ENCODE data around the gene PCSK5. TPM values are rescaled to one million over a fixed set of nuclear protein-coding genes. Genes with fewer than 3 reads are reported as not detected.

PCSK5 gene
- total RNA-seq, 5 donors from 2014 or later (not counting 1 experiment from before 2014, with no cell fraction given): 9.1 to 24.1 (median 12.7) TPM

- ChIA-PET CTCF (no interaction called here), POLR2A (no interaction called here)
- Mint-ChIP-seq H3K4me1 (peaks cover 24 to 48% (median 27%) of the 10 kb centered on the region in 3 donors), H3K27ac (no peak overlapping the region), H3K36me3 (peaks cover 33% of the 10 kb centered on the region), H3K9me3 (no peaks in the 10 kb centered on the region), H3K4me3 (no peak overlapping the region), H3K27me3 (no peaks in the 10 kb centered on the region)
- no CpG with 5 or more reads among the region's 2 CpGs for WGBS (ENCODE audit: insufficient coverage)
- no peaks in the 10 kb centered on the region for H3K9me3 ChIP-seq
- H3K4me1 ChIP-seq (ENCODE audit: control insufficient read depth in 1 of 2, extremely low read depth in 1 of 2, insufficient read depth in 2 of 2, low read length in 2 of 2): peaks cover 3 to 19% of the 10 kb centered on the region in 2 experiments
- H3K27ac ChIP-seq (ENCODE audit: low read length): no peak overlapping the region
- no peaks in the 10 kb centered on the region for H3K36me3 ChIP-seq (ENCODE audit: control insufficient read depth in 2 of 2, extremely low read depth in 1 of 2, insufficient read depth in 1 of 2, low read length in 1 of 2)
- H3K27me3 ChIP-seq (replicated peaks in 1 of 2; ENCODE audit: control insufficient read depth in 2 of 2, extremely low read depth in 1 of 2, insufficient read depth in 2 of 2, low read length in 1 of 2): no peaks in the 10 kb centered on the region
- DNase-seq (no peak), ATAC-seq (replicated peaks in 1 of 4) (no peak)
- no peak overlapping the region for H3K4me3 ChIP-seq (ENCODE audit: control insufficient read depth in 1 of 2, extremely low read depth in 1 of 2, low read length in 1 of 2)
Observed at GRCh38 chr9:76036762-76037161, 146.3 kb downstream of the PCSK5 start.

GRCh38 chr9:76037587-76038225 is 147.2 kb downstream of the PCSK5 start:
- no peaks in the 10 kb centered on the region for H3K27me3 ChIP-seq (replicated peaks in 1 of 2; ENCODE audit: control insufficient read depth in 2 of 2, extremely low read depth in 1 of 2, insufficient read depth in 2 of 2, low read length in 1 of 2)
- peaks cover 33% of the 10 kb centered on the region for H3K36me3 Mint-ChIP-seq
- H3K9me3 Mint-ChIP-seq: no peaks in the 10 kb centered on the region
- ATAC-seq (replicated peaks in 1 of 4): no peak
- no peaks in the 10 kb centered on the region for H3K27me3 Mint-ChIP-seq
- no peak overlapping the region for H3K27ac Mint-ChIP-seq
- no peak overlapping the region for H3K27ac ChIP-seq (ENCODE audit: low read length)
- H3K4me3 ChIP-seq (ENCODE audit: control insufficient read depth in 1 of 2, extremely low read depth in 1 of 2, low read length in 1 of 2): no peak overlapping the region
- H3K4me3 Mint-ChIP-seq: no peak overlapping the region
- peaks cover 14 to 39% (median 17%) of the 10 kb centered on the region in 3 donors for H3K4me1 Mint-ChIP-seq
- ChIA-PET POLR2A (no interaction called here), CTCF (no interaction called here)
- no peaks in the 10 kb centered on the region for H3K36me3 ChIP-seq (ENCODE audit: control insufficient read depth in 2 of 2, extremely low read depth in 1 of 2, insufficient read depth in 1 of 2, low read length in 1 of 2)
- no CpG with 5 or more reads among the region's 9 CpGs for WGBS (ENCODE audit: insufficient coverage)
- peaks cover 3 to 10% of the 10 kb centered on the region in 2 experiments for H3K4me1 ChIP-seq (ENCODE audit: control insufficient read depth in 1 of 2, extremely low read depth in 1 of 2, insufficient read depth in 2 of 2, low read length in 2 of 2)
- DNase-seq: no peak
- H3K9me3 ChIP-seq: no peaks in the 10 kb centered on the region

- DNase-seq: no peak
- peaks cover 9 to 35% (median 13%) of the 10 kb centered on the region in 3 donors for H3K4me1 Mint-ChIP-seq
Observed at GRCh38 chr9:76038431-76038830, 148.0 kb downstream of the PCSK5 start.

GRCh38 chr9:76044266-76044819 is 153.9 kb downstream of the PCSK5 start:
- no peaks in the 10 kb centered on the region for H3K27me3 ChIP-seq (replicated peaks in 1 of 2; ENCODE audit: control insufficient read depth in 2 of 2, extremely low read depth in 1 of 2, insufficient read depth in 2 of 2, low read length in 1 of 2)
- ATAC-seq (replicated peaks in 1 of 4) (no peak), DNase-seq (no peak)
- Mint-ChIP-seq H3K36me3 (peaks cover 7% of the 10 kb centered on the region), H3K27ac (no peak overlapping the region), H3K4me3 (no peak overlapping the region), H3K4me1 (peaks cover 0 to 13% (median 0%) of the 10 kb centered on the region in 3 donors), H3K9me3 (no peaks in the 10 kb centered on the region), H3K27me3 (no peaks in the 10 kb centered on the region)
- ChIA-PET CTCF (interaction anchor here (0.5 to 0.6 kb wide), 2 partner anchors 43 to 1040 kb away, joined by 3 read pairs; no protein-coding TSS in a partner anchor), POLR2A (no interaction called here)
- no peaks in the 10 kb centered on the region for H3K4me1 ChIP-seq (ENCODE audit: control insufficient read depth in 1 of 2, extremely low read depth in 1 of 2, insufficient read depth in 2 of 2, low read length in 2 of 2)
- H3K9me3 ChIP-seq: no peaks in the 10 kb centered on the region
- no peaks in the 10 kb centered on the region for H3K36me3 ChIP-seq (ENCODE audit: control insufficient read depth in 2 of 2, extremely low read depth in 1 of 2, insufficient read depth in 1 of 2, low read length in 1 of 2)
- H3K4me3 ChIP-seq (ENCODE audit: control insufficient read depth in 1 of 2, extremely low read depth in 1 of 2, low read length in 1 of 2): no peak overlapping the region
- H3K27ac ChIP-seq (ENCODE audit: low read length): no peak overlapping the region
- WGBS (ENCODE audit: insufficient coverage): 77% methylated on average over 2 of the region's 3 CpGs

More at GRCh38 chr9:76038431-76038830, 148.0 kb downstream of the PCSK5 start:
- CTCF ChIA-PET: no interaction called here
- ATAC-seq (replicated peaks in 1 of 4): no peak
- Mint-ChIP-seq H3K9me3 (no peaks in the 10 kb centered on the region), H3K27ac (no peak overlapping the region), H3K4me3 (no peak overlapping the region), H3K27me3 (no peaks in the 10 kb centered on the region), H3K36me3 (peaks cover 33% of the 10 kb centered on the region)
- POLR2A ChIA-PET: no interaction called here
- no peaks in the 10 kb centered on the region for H3K36me3 ChIP-seq (ENCODE audit: control insufficient read depth in 2 of 2, extremely low read depth in 1 of 2, insufficient read depth in 1 of 2, low read length in 1 of 2)
- H3K27me3 ChIP-seq (replicated peaks in 1 of 2; ENCODE audit: control insufficient read depth in 2 of 2, extremely low read depth in 1 of 2, insufficient read depth in 2 of 2, low read length in 1 of 2): no peaks in the 10 kb centered on the region
- no CpG with 5 or more reads among the region's 2 CpGs for WGBS (ENCODE audit: insufficient coverage)
- H3K9me3 ChIP-seq: no peaks in the 10 kb centered on the region
- peaks cover 3 to 5% of the 10 kb centered on the region in 2 experiments for H3K4me1 ChIP-seq (ENCODE audit: control insufficient read depth in 1 of 2, extremely low read depth in 1 of 2, insufficient read depth in 2 of 2, low read length in 2 of 2)
- H3K4me3 ChIP-seq (ENCODE audit: control insufficient read depth in 1 of 2, extremely low read depth in 1 of 2, low read length in 1 of 2): no peak overlapping the region
- no peak overlapping the region for H3K27ac ChIP-seq (ENCODE audit: low read length)

- Histone ChIP-seq H3K27ac (ENCODE audit: low read length) (no peak overlapping the region), H3K9me3 (no peaks in the 10 kb centered on the region), H3K36me3 (ENCODE audit: control insufficient read depth in 2 of 2, extremely low read depth in 1 of 2, insufficient read depth in 1 of 2, low read length in 1 of 2) (no peaks in the 10 kb centered on the region), H3K27me3 (replicated peaks in 1 of 2; ENCODE audit: control insufficient read depth in 2 of 2, extremely low read depth in 1 of 2, insufficient read depth in 2 of 2, low read length in 1 of 2) (no peaks in the 10 kb centered on the region), H3K4me3 (ENCODE audit: control insufficient read depth in 1 of 2, extremely low read depth in 1 of 2, low read length in 1 of 2) (no peak overlapping the region), H3K4me1 (ENCODE audit: control insufficient read depth in 1 of 2, extremely low read depth in 1 of 2, insufficient read depth in 2 of 2, low read length in 2 of 2) (no peaks in the 10 kb centered on the region)
- ATAC-seq (replicated peaks in 1 of 4) (no peak), DNase-seq (no peak)
- peaks cover 0 to 10% (median 0%) of the 10 kb centered on the region in 3 donors for H3K4me1 Mint-ChIP-seq
- POLR2A ChIA-PET: no interaction called here
- no peaks in the 10 kb centered on the region for H3K27me3 Mint-ChIP-seq
- no CpG with 5 or more reads among the region's 2 CpGs for WGBS (ENCODE audit: insufficient coverage)
- H3K9me3 Mint-ChIP-seq: no peaks in the 10 kb centered on the region
- CTCF ChIA-PET: no interaction called here
- no peak overlapping the region for H3K4me3 Mint-ChIP-seq
- H3K27ac Mint-ChIP-seq: no peak overlapping the region
- H3K36me3 Mint-ChIP-seq: peaks cover 7% of the 10 kb centered on the region
Observed at GRCh38 chr9:76045221-76045620, 154.7 kb downstream of the PCSK5 start.

GRCh38 chr9:76049341-76049740 is 158.9 kb downstream of the PCSK5 start:
- Mint-ChIP-seq H3K4me3 (no peak overlapping the region), H3K27me3 (no peaks in the 10 kb centered on the region), H3K27ac (no peak overlapping the region), H3K9me3 (peaks cover 0 to 16% (median 0%) of the 10 kb centered on the region in 3 donors), H3K36me3 (peaks cover 32% of the 10 kb centered on the region), H3K4me1 (peaks cover 0 to 10% (median 0%) of the 10 kb centered on the region in 3 donors)
- H3K36me3 ChIP-seq (ENCODE audit: control insufficient read depth in 2 of 2, extremely low read depth in 1 of 2, insufficient read depth in 1 of 2, low read length in 1 of 2): no peaks in the 10 kb centered on the region
- H3K27ac ChIP-seq (ENCODE audit: low read length): no peak overlapping the region
- no peaks in the 10 kb centered on the region for H3K9me3 ChIP-seq
- no peak for ATAC-seq (replicated peaks in 1 of 4)
- no CpG with 5 or more reads among the region's 2 CpGs for WGBS (ENCODE audit: insufficient coverage)
- H3K4me1 ChIP-seq (ENCODE audit: control insufficient read depth in 1 of 2, extremely low read depth in 1 of 2, insufficient read depth in 2 of 2, low read length in 2 of 2): no peaks in the 10 kb centered on the region
- H3K4me3 ChIP-seq (ENCODE audit: control insufficient read depth in 1 of 2, extremely low read depth in 1 of 2, low read length in 1 of 2): no peak overlapping the region
- no peaks in the 10 kb centered on the region for H3K27me3 ChIP-seq (replicated peaks in 1 of 2; ENCODE audit: control insufficient read depth in 2 of 2, extremely low read depth in 1 of 2, insufficient read depth in 2 of 2, low read length in 1 of 2)
- ChIA-PET CTCF (no interaction called here), POLR2A (no interaction called here)
- no peak for DNase-seq
